ENCODE results near the gene ALCAM.

- TF ChIP-seq CTCF (IDR thresholded peaks at IDR 0.05): no peak
- TF ChIP-seq POLR2A (IDR thresholded peaks at IDR 0.05): no peak
- TF ChIP-seq POLR2AphosphoS5 (IDR thresholded peaks at IDR 0.05): no peak
- TF ChIP-seq EP300 (IDR thresholded peaks at IDR 0.05): no peak
These were observed 165.5 kb downstream of the ALCAM start for GRCh38 chr3:105532251-105532650.
